T-cell (primary cell): Measurements from ENCODE around the gene HDAC11. TPM values are rescaled to one million over a fixed set of nuclear protein-coding genes. Genes with fewer than 3 reads are reported as not detected.

ENCODE experiments used
- ATAC-seq, 4 experiments: fragments of 200-7000 bp in 3 of 4; fragments of 150-1000 bp in 1 of 4; cut with Tn5 transposase; replicated peaks in 1 of 4; 1 replicate in 3 of 4; 2 replicates in 1 of 4; pipeline ENCODE4 v1.10.0; 2021; ENCODE audit warnings: moderate library complexity in 3 of 4, mild to moderate bottlenecking in 2 of 4, moderate number of reproducible peaks in 1 of 4
- CTCF ChIA-PET, 2 donors: fragments of 300-600 bp; sonication (Branson Sonifier 250); formaldehyde crosslinking; loops; one replicate each; lab custom pipeline; 2022; ENCODE audit warnings: antibody characterized with exemption in 2 of 2; lab: Charles Lee
- POLR2A ChIA-PET, 2 donors: fragments of 300-600 bp; sonication (Branson Sonifier 250); formaldehyde crosslinking; loops; one replicate each; lab custom pipeline; 2022; ENCODE audit warnings: antibody characterized with exemption in 2 of 2; lab: Charles Lee
- DNase-seq, 35 experiments: peaks; one replicate each; pipeline versions ENCODE4 v3.0.0 to v3.0.0-alpha.2; 2013 to 2023
- H3K27ac ChIP-seq: one replicate; pipeline ENCODE4 v1.5.1; 2013; ENCODE audit warnings: low read length
- H3K27me3 ChIP-seq, 2 experiments: replicated peaks in 1 of 2; 1 replicate in 1 of 2; 2 replicates in 1 of 2; pipeline versions ENCODE4 v1.6.1 to v1.7.0; 2013; ENCODE audit warnings: low read length in 1 of 2, mixed read lengths in 1 of 2; ENCODE audit not compliant: control insufficient read depth in 2 of 2, insufficient read depth in 2 of 2; ENCODE audit errors: extremely low read depth in 1 of 2
- H3K36me3 ChIP-seq, 2 donors: 1 replicate in 1 of 2; 2 replicates in 1 of 2; pipeline versions ENCODE4 v1.6.1 to v1.7.0; 2013; ENCODE audit warnings: low read length in 1 of 2; ENCODE audit not compliant: control insufficient read depth in 2 of 2, insufficient read depth in 1 of 2; ENCODE audit errors: extremely low read depth in 1 of 2
- H3K4me1 ChIP-seq, 2 experiments: 1 replicate in 1 of 2; 2 replicates in 1 of 2; pipeline versions ENCODE4 v1.6.1 to v1.7.0; 2013; ENCODE audit warnings: low read length in 2 of 2, mixed read lengths in 1 of 2; ENCODE audit not compliant: insufficient read depth in 2 of 2, control insufficient read depth in 1 of 2; ENCODE audit errors: extremely low read depth in 1 of 2
- H3K4me3 ChIP-seq, 2 donors: 1 replicate in 1 of 2; 2 replicates in 1 of 2; pipeline versions ENCODE4 v1.5.1 to v1.7.0; 2013; ENCODE audit warnings: mild to moderate bottlenecking in 2 of 2, low read length in 1 of 2, moderate library complexity in 1 of 2; ENCODE audit not compliant: control insufficient read depth in 1 of 2; ENCODE audit errors: extremely low read depth in 1 of 2
- H3K9me3 ChIP-seq: 2 replicates; pipeline ENCODE4 v1.7.0; 2013
- H3K27ac Mint-ChIP-seq, 2 donors: one replicate each; pipeline ENCODE4 v1.8.0; 2020 to 2021; ENCODE audit warnings: mild to moderate bottlenecking in 2 of 2, mixed read lengths in 2 of 2
- H3K27me3 Mint-ChIP-seq, 2 donors: one replicate each; pipeline ENCODE4 v1.8.0; 2021 to 2022; ENCODE audit warnings: mixed read lengths in 2 of 2
- H3K36me3 Mint-ChIP-seq: one replicate; pipeline ENCODE4 v1.8.0; 2021; ENCODE audit warnings: mixed read lengths
- H3K4me1 Mint-ChIP-seq, 3 donors: one replicate each; pipeline ENCODE4 v1.8.0; 2020 to 2022; ENCODE audit warnings: mixed read lengths in 3 of 3, mild to moderate bottlenecking in 1 of 3
- H3K4me3 Mint-ChIP-seq, 3 donors: one replicate each; pipeline ENCODE4 v1.8.0; 2020 to 2022; ENCODE audit warnings: mild to moderate bottlenecking in 3 of 3, mixed read lengths in 3 of 3, moderate library complexity in 3 of 3
- H3K9me3 Mint-ChIP-seq, 3 donors: one replicate each; pipeline ENCODE4 v1.8.0; 2020 to 2022; ENCODE audit warnings: mixed read lengths in 3 of 3
- WGBS: methylation state at CpG from one replicate; pipeline ENCODE4 v1.1.5; 2013; ENCODE audit warnings: missing lambda C conversion rate; ENCODE audit not compliant: insufficient coverage; 5-methylcytosine and 5-hydroxymethylcytosine counted together
- total RNA-seq, 35 experiments: library from RNA in 6 of 35; stranded (reverse) in 6 of 35; fragments of 120-200 nt in 1 of 35; gene quantifications; one replicate each; pipeline versions ENCODE4 v1.2.1 to v1.2.4 and lab custom pipeline; 2013 to 2026

HDAC11 gene
- total RNA-seq, 5 donors from 2014 or later (not counting 1 experiment from before 2014, with no cell fraction given): 5.9 to 10.4 (median 7.9) TPM

DNA sequence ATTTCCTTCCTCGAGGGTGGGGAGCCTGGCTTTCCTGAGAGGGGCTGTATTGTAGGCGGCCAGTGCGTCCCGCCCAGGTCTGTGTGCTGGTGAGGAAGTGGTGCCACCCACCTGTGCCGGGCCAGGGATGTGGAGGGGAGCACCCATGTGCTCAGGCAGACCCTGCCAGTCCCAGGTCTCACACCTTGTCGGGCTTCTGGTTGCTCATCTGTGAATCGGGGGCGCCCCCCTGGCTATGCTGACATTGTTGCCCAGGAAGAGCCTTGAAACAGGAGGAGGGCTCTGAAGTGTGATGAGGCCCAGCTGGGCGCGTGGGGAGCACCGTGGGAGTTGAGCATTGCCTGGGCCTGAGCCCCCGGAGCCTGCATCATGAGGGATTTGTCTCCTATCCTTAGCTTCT is 73.6 kb downstream of the HDAC11 start:
- POLR2A ChIA-PET: no interaction called here
- peaks cover 9 to 23% (median 13%) of the 10 kb centered on the region in 3 donors for H3K4me1 Mint-ChIP-seq
- H3K9me3 Mint-ChIP-seq: no peaks in the 10 kb centered on the region
- Histone ChIP-seq H3K9me3 (no peaks in the 10 kb centered on the region), H3K4me1 (peaks cover 0 to 45% of the 10 kb centered on the region in 2 experiments), H3K4me3 (no peak overlapping the region), H3K36me3 (no peaks in the 10 kb centered on the region), H3K27me3 (peaks cover 0 to 56% of the 10 kb centered on the region in 2 experiments), H3K27ac (no peak overlapping the region)
- H3K27ac Mint-ChIP-seq: no peak overlapping the region
- CTCF ChIA-PET: no interaction called here
- no peaks in the 10 kb centered on the region for H3K36me3 Mint-ChIP-seq
- H3K4me3 Mint-ChIP-seq: peak overlapping the region in 1 of 3 donors; percentile 25
- ATAC-seq (no peak), DNase-seq (no peak)
- peaks cover 17 to 50% of the 10 kb centered on the region in 2 donors for H3K27me3 Mint-ChIP-seq
- 22% methylated on average over 12 of the region's 12 CpGs for WGBS

DNA sequence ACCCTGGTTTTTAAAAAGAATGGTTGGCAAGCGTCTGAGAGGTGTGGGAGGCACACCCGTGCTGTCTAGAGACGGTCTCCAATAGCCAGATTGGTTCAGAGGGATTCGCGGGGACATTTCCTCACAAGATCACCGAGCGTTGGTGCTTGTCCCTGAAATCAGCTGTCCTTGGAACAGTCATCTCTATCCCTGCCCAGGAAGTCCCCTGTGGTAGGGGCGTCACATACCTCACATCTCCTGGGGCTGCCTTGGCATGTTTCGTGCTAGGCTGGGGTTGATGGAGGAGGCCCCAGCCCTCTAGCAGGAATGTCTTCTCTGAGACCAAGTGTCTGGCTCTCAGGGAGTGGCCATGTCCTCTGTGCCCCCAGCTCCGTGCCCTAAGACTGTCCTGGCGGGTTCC is 75.6 kb downstream of the HDAC11 start:
- H3K27ac Mint-ChIP-seq: no peak overlapping the region
- WGBS: 84% methylated on average over 7 of the region's 11 CpGs
- H3K36me3 ChIP-seq: no peaks in the 10 kb centered on the region
- ChIA-PET CTCF (no interaction called here), POLR2A (no interaction called here)
- H3K27me3 ChIP-seq: peaks cover 0 to 40% of the 10 kb centered on the region in 2 experiments
- H3K4me1 Mint-ChIP-seq: peaks cover 0 to 14% (median 4%) of the 10 kb centered on the region in 3 donors
- no peak for DNase-seq
- peaks cover 18 to 41% of the 10 kb centered on the region in 2 donors for H3K27me3 Mint-ChIP-seq
- H3K4me3 ChIP-seq: no peak overlapping the region
- no peak for ATAC-seq
- no peaks in the 10 kb centered on the region for H3K9me3 ChIP-seq
- no peak overlapping the region for H3K4me3 Mint-ChIP-seq
- no peak overlapping the region for H3K27ac ChIP-seq
- H3K4me1 ChIP-seq: peaks cover 0 to 32% of the 10 kb centered on the region in 2 experiments
- H3K9me3 Mint-ChIP-seq: no peaks in the 10 kb centered on the region
- no peaks in the 10 kb centered on the region for H3K36me3 Mint-ChIP-seq

Other genes with a start within 250 kb of the HDAC11 start
- gene NUP210, start 60.0 kb upstream of the HDAC11 start, total RNA-seq: 100 to 1,000 TPM; 117 to 148 (median 125) TPM
- 1 to 10 TPM; 1.5 to 5.8 (median 2.8) TPM for gene FBLN2, start 68.8 kb downstream of the HDAC11 start, total RNA-seq